IMR-90 (cell line): ENCODE results near the gene CDH22.

Experiments used
- CHD1 ChIP-seq: IDR thresholded peaks from 2 replicates; pipeline ENCODE4 v1.6.1; 2012; ENCODE audit warnings: low read depth, low read length, improper control_type of control experiment
- CTCF ChIP-seq: conservative IDR thresholded peaks from 2 replicates; pipeline ENCODE4 v1.5.1; 2012; ENCODE audit warnings: mild to moderate bottlenecking, low read depth, low read length, improper control_type of control experiment
- MAFK ChIP-seq: IDR thresholded peaks from 2 replicates; pipeline ENCODE4 v1.6.1; 2012; ENCODE audit warnings: low read depth, low read length, improper control_type of control experiment
- MAZ ChIP-seq: IDR thresholded peaks from 2 replicates; pipeline ENCODE4 v1.6.1; 2012; ENCODE audit warnings: low read depth, mild to moderate bottlenecking, low read length, improper control_type of control experiment, moderate library complexity, borderline replicate concordance
- POLR2A ChIP-seq: IDR thresholded peaks from 2 replicates; pipeline ENCODE4 v1.6.1; 2012; ENCODE audit warnings: mild to moderate bottlenecking, low read depth, low read length

GRCh38 chr20:46172455-46172854, 135.8 kb downstream of the CDH22 start:
- no peak for TF ChIP-seq CTCF
- TF ChIP-seq MAFK, result no peak
- TF ChIP-seq POLR2A, result no peak
- TF ChIP-seq CHD1, result no peak
- TF ChIP-seq MAZ, result no peak
